Endothelial cell (in vitro differentiated cells): ENCODE results near the gene BACH2. TPM values are rescaled to one million over a fixed set of nuclear protein-coding genes. Genes with fewer than 3 reads are reported as not detected.

Source experiments
- DNase-seq: peaks from one replicate; pipeline ENCODE4 v3.0.0; 2021; ENCODE audit warnings: low spot score
- H3K27ac Mint-ChIP-seq: one replicate; pipeline ENCODE4 v1.8.0; 2021; ENCODE audit warnings: mixed read lengths, inconsistent platforms; ENCODE audit not compliant: unreplicated experiment
- H3K27me3 Mint-ChIP-seq: one replicate; pipeline ENCODE4 v1.8.0; 2021; ENCODE audit warnings: mild to moderate bottlenecking, moderate library complexity, mixed read lengths, inconsistent platforms; ENCODE audit not compliant: unreplicated experiment
- H3K36me3 Mint-ChIP-seq: one replicate; pipeline ENCODE4 v1.8.0; 2021; ENCODE audit warnings: mild to moderate bottlenecking, low read depth, mixed read lengths, inconsistent platforms; ENCODE audit not compliant: unreplicated experiment
- H3K4me1 Mint-ChIP-seq: one replicate; pipeline ENCODE4 v1.8.0; 2021; ENCODE audit warnings: mild to moderate bottlenecking, mixed read lengths, inconsistent platforms; ENCODE audit not compliant: unreplicated experiment
- H3K4me3 Mint-ChIP-seq: one replicate; pipeline ENCODE4 v1.8.0; 2021; ENCODE audit warnings: mild to moderate bottlenecking, mixed read lengths, inconsistent platforms; ENCODE audit not compliant: unreplicated experiment
- H3K9me3 Mint-ChIP-seq: one replicate; pipeline ENCODE4 v1.8.0; 2021; ENCODE audit warnings: mixed read lengths, inconsistent platforms; ENCODE audit not compliant: unreplicated experiment
- CTCF ChIP-seq: fragments of 200-600 bp; sonication (generic); IDR thresholded peaks from one replicate; pipeline ENCODE4 v1.5.0; 2021; ENCODE audit warnings: antibody characterized with exemption; ENCODE audit not compliant: unreplicated experiment
- total RNA-seq: library from RNA; stranded (reverse); fragmentation: NEBNext Ultra II Directional; extraction: Animal tissue kit (Norgen Biotek cat#: 25700); gene quantifications from one replicate; pipeline ENCODE4 v1.2.1, GENCODE V29; 2021; ENCODE audit not compliant: unreplicated experiment

Gene BACH2
- total RNA-seq, 1 donor from 2014 or later: 3.9 TPM

- Mint-ChIP-seq H3K4me3 (no peak overlapping the region), H3K36me3 (peaks cover 6% of the 10 kb centered on the region), H3K27me3 (peaks cover 5% of the 10 kb centered on the region), H3K4me1 (no peaks in the 10 kb centered on the region), H3K27ac (no peak overlapping the region), H3K9me3 (no peaks in the 10 kb centered on the region)
- no peak for DNase-seq
- no peak for TF ChIP-seq CTCF
Measured at GRCh38 chr6:89948876-89949275, 347.8 kb downstream of the BACH2 start.

- Mint-ChIP-seq H3K9me3 (no peaks in the 10 kb centered on the region), H3K36me3 (no peaks in the 10 kb centered on the region), H3K4me1 (no peaks in the 10 kb centered on the region), H3K27ac (no peak overlapping the region), H3K4me3 (no peak overlapping the region), H3K27me3 (peaks cover 5% of the 10 kb centered on the region)
- peak; percentile 74 for TF ChIP-seq CTCF
- DNase-seq: no peak
Measured at GRCh38 chr6:89944826-89945407, 351.7 kb downstream of the BACH2 start.

GRCh38 chr6:89944181-89944755, 352.4 kb downstream of the BACH2 start:
- TF ChIP-seq CTCF: no peak
- no peak overlapping the region for H3K4me3 Mint-ChIP-seq
- H3K36me3 Mint-ChIP-seq: no peaks in the 10 kb centered on the region
- H3K9me3 Mint-ChIP-seq: no peaks in the 10 kb centered on the region
- no peaks in the 10 kb centered on the region for H3K27me3 Mint-ChIP-seq
- H3K4me1 Mint-ChIP-seq: no peaks in the 10 kb centered on the region
- DNase-seq: no peak
- no peak overlapping the region for H3K27ac Mint-ChIP-seq

- no peak overlapping the region for H3K4me3 Mint-ChIP-seq
- no peak overlapping the region for H3K27ac Mint-ChIP-seq
- no peaks in the 10 kb centered on the region for H3K4me1 Mint-ChIP-seq
- no peaks in the 10 kb centered on the region for H3K36me3 Mint-ChIP-seq
- H3K27me3 Mint-ChIP-seq: no peaks in the 10 kb centered on the region
- DNase-seq: no peak
- no peaks in the 10 kb centered on the region for H3K9me3 Mint-ChIP-seq
- no peak for TF ChIP-seq CTCF
Measured at GRCh38 chr6:89942601-89943000, 354.0 kb downstream of the BACH2 start.

GRCh38 chr6:89941763-89942497, 354.7 kb downstream of the BACH2 start:
- TF ChIP-seq CTCF: no peak
- no peaks in the 10 kb centered on the region for H3K4me1 Mint-ChIP-seq
- H3K36me3 Mint-ChIP-seq: no peaks in the 10 kb centered on the region
- DNase-seq: no peak
- no peak overlapping the region for H3K27ac Mint-ChIP-seq
- H3K9me3 Mint-ChIP-seq: no peaks in the 10 kb centered on the region
- no peaks in the 10 kb centered on the region for H3K27me3 Mint-ChIP-seq
- no peak overlapping the region for H3K4me3 Mint-ChIP-seq
